Upper lobe of left lung (tissue), 4 donors: ENCODE measurements around the gene GRIK2.

Experiments used
- CTCF ChIP-seq, 6 experiments: fragments of 450-650 bp in 4 of 6; fragments of 200-600 bp in 2 of 6; sonication (generic) in 2 of 6; IDR thresholded peaks; one replicate each; pipeline ENCODE4 v1.5.1; 2016 to 2019; ENCODE audit warnings: antibody characterized with exemption in 6 of 6
- POLR2A ChIP-seq, 4 donors: fragments of 450-650 bp; IDR thresholded peaks; one replicate each; pipeline ENCODE4 v1.5.1; 2016 to 2017; ENCODE audit warnings: antibody characterized with exemption in 4 of 4, mild to moderate bottlenecking in 2 of 4
- POLR2AphosphoS5 ChIP-seq, 2 donors: sonication (generic); formaldehyde crosslinking; IDR thresholded peaks; one replicate each; pipeline ENCODE4 v1.5.1; 2017; ENCODE audit warnings: antibody characterized with exemption in 2 of 2

- TF ChIP-seq CTCF (IDR thresholded peaks at IDR 0.05) (no peak), POLR2AphosphoS5 (IDR thresholded peaks at IDR 0.05) (no peak), POLR2A (IDR thresholded peaks at IDR 0.05) (no peak)
These were observed 201.8 kb downstream of the GRIK2 start for GRCh38 chr6:101595276-101595675.
